GM19239 (cell line): Measurements from ENCODE around the gene TBC1D12.

Experiments
- DNase-seq: peaks from one replicate; pipeline ENCODE4 v3.0.0; 2011; ENCODE audit warnings: low spot score; ENCODE audit not compliant: insufficient read length
- FAIRE-seq: peaks from 2 replicates; lab custom pipeline; 2011; peaks lifted over from hg19 to GRCh38; lab: Jason Lieb, UNC

Gene TBC1D12

DNA sequence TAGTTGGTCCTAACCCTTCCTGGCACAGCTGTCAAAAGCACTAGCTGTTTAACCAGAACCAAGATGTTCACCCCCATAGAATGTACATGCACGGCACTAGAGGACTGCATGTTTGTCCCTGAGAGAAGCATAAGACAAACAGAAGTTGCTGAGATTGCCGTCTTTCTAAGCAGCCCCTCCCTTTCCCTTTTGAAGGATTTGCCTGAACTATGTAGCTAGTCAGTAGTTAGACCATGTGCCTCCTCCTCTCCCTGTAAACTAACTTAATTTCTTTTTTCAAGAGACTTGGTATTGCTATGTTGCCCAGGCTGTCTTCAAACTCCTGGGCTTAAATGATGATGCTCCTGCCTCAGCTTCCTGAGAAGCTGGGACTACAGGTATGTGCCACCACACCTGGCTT is 40.7 kb downstream of the TBC1D12 start:
- FAIRE-seq (no peak), DNase-seq (no peak)

DNA sequence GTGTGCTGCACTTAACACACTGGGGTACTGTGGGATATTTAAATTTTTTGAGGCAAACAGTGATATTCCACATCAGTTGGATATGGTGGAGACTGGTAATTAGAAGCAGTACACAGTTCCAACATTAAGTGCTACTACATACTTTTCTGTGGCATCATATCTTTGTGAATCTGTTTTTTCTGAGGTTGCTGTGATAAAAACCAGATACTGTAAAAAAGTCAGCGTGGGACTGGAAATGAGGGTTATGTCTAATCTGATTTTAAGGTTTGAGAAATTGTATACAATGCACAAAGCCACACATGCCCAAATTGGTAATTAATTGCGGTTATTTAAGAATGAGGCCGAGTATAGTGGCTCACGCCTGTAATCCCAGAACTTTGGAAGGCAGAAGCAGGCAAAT is 41.2 kb downstream of the TBC1D12 start:
- FAIRE-seq (no peak), DNase-seq (no peak)

GRCh38 chr10:94450782-94451181 is 48.4 kb downstream of the TBC1D12 start:
- no peak for FAIRE-seq
- DNase-seq: no peak

DNA sequence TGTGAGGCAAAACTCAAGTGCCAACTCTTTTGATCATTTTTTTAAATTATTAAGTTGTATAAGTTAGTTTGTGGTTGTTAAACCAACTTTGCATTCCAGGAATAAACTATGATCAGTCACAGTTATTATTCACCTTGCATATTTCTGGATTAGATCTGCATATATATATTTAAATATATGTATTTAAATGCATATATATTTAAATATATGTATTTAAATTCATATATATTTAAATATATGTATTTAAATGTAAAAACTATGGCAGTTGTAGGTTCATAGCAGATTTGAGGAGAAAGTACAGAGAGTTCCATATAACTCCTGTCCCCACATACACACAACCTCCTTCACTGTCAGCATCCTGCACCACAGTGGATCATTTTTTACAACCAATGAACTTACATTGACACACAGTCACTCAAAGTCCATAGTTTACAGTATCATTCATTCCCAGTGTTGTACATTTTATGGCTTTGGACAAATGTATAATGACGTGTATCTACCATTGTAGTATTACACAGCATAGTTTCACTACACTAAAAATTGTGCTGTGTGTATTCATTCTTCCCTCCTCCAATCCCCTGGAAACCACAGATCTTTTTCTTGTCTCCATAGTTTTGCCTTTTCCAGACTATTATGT is 49.7 kb downstream of the TBC1D12 start:
- DNase-seq (no peak), FAIRE-seq (no peak)

- FAIRE-seq (no peak), DNase-seq (no peak)
These were observed 54.6 kb downstream of the TBC1D12 start for GRCh38 chr10:94456942-94457341.

DNA sequence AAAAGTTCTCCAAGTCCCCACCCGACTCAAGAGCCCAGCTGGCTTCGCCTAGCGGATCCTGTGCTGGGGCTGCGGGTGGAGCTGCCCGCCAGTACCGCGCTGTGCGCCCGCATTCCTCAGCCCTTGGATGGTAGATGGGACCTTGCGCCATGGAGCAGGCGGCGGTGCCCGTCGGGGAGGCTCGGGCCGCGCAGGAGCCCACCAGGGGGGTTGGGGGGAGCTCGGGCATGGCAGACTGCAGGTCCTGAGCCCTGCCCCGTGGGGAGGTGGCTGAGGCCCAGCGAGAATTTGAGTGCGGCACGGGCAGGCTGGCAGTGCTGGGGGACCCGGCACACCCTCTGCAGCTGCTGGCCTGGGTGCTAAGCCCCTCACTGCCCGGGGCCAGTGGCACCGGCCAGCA is 57.0 kb downstream of the TBC1D12 start:
- no peak for FAIRE-seq
- DNase-seq: no peak

DNA sequence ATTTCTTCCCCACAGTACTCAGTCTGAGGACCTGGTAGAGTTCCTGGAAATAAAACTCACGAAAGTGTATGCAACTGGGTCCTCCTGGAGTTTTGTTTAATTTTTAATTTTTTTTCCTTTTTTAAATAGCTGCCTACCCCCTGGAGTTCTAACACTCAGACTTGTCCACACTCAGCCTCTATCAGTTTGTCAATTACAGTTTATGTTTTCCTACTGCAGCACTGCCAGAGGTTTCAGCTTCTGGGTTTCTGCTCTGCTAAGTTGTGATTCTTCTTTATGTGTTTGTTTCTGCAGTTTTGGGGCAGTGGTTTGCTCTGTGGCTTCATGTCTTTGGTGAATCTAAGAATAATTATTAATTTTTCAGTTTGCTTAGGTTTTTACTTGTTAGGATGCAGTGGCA is 59.2 kb downstream of the TBC1D12 start:
- DNase-seq: no peak
- FAIRE-seq: no peak

DNA sequence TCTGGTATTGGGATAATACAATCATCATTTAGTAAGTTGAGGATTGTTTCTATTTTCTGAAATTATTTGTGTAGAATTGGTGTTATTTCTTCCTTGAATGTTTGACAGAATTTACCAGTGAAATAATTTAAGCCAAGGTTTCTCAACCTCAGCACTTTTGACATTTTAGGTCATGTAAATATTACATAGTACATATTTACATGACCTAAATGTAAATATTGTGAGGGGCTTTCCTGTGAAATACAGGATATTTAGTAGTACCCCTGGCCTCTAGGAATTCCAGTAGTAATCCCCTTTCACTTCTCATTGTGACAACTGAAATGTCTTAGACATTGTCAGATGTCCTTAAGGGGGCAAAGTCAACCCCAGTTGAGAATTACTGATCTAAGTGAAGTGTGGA is 59.8 kb downstream of the TBC1D12 start:
- no peak for FAIRE-seq
- DNase-seq: no peak

DNA sequence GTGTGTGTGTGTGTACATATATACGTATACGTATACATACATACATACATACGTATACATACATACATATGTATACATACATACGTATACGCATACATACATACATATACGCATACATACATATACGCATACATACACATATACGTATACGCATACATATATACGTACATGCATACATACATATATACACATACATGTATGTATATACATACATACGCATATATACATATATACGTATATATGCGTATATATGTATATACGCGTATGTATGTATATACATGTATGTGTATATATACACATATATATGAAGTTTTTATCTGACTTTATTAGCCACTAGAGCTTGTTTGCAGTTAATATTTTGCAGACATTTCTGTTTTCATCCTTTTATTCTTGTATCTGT is 63.3 kb downstream of the TBC1D12 start:
- DNase-seq (no peak), FAIRE-seq (no peak)

DNA sequence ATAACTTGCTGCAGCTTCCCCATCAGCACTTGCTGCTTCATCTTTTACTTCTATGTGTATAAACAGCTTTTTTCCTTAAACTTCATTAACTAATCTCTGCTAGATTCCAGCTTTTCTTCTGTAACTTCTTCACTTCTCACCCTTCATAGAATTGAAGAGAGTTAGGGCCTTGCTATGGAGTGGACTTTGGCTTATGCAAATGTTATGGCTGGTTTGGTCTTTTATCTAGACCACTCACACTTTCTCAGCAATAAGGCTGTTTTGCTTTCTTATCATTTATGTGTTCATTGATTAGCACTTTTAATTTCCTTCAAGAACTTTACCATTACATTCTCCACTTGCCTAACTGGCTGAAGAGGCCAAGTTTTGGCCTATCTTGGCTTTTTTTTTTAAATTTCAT is 79.1 kb downstream of the TBC1D12 start:
- DNase-seq (no peak), FAIRE-seq (peak; percentile 33)

- no peak for FAIRE-seq
These were observed 81.6 kb downstream of the TBC1D12 start for GRCh38 chr10:94483970-94484369.

DNA sequence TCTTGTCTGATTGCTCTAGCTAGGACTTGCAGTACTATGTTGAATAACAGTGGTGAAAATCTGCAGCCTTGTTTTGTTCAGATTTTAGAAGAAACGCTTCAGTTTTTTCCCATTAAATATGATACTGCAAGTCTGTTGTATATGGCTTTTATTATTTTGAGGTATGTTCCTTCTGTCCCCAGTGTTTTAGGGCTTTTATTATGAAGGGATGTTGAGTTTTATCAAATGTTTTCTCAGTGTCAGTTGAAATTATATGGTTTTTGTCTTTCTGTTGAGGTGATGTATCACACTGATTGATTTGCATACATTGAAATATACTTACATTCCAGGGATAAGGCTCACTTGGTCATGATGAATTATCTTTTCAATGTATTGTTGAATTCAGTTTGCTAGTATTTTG is 82.8 kb downstream of the TBC1D12 start:
- FAIRE-seq (no peak), DNase-seq (no peak)

More at GRCh38 chr10:94483970-94484369, 81.6 kb downstream of the TBC1D12 start:
- DNase-seq: no peak

DNA sequence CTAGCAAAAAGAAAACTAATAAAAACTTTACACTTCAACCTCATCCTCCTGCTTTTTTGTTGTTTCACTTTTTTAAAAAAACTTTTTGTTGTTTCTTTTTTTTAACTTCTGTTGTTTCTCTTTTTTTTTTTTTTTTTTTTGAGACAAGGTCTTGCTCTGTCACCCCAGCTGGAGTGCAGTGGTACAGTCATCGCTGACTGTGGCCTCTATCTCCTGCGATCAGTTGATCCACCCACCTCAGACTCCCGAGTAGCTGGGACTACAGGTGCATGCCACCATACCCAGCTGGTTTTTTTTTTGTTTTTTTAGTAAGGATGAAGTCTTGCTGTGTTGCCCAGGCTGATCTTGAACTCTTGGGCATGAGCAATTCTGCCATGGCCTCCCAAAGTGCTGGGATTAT is 85.2 kb downstream of the TBC1D12 start:
- FAIRE-seq: no peak

DNA sequence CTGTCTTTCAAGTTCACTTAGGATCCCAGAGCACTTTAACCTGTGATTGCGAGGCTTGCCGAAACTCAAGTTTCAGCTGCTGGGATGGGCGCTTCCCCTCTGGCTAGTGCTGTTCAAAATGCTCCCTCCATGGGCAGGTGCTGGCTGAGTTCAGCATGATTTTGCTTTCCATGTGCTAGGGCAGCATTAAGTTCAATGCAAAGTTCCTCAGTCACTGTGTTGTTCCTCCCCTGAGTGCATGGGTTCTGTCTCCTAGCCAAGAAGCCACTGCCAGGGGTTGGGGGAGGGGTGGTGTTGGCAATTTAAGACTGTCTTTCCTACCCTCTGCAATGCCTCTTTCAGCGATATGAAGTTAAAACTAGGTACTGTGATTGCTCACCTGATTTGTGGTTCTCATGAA is 86.8 kb downstream of the TBC1D12 start:
- no peak for FAIRE-seq
- no peak for DNase-seq

More for the DNA sequence above, 85.2 kb downstream of the TBC1D12 start:
- DNase-seq: no peak

DNA sequence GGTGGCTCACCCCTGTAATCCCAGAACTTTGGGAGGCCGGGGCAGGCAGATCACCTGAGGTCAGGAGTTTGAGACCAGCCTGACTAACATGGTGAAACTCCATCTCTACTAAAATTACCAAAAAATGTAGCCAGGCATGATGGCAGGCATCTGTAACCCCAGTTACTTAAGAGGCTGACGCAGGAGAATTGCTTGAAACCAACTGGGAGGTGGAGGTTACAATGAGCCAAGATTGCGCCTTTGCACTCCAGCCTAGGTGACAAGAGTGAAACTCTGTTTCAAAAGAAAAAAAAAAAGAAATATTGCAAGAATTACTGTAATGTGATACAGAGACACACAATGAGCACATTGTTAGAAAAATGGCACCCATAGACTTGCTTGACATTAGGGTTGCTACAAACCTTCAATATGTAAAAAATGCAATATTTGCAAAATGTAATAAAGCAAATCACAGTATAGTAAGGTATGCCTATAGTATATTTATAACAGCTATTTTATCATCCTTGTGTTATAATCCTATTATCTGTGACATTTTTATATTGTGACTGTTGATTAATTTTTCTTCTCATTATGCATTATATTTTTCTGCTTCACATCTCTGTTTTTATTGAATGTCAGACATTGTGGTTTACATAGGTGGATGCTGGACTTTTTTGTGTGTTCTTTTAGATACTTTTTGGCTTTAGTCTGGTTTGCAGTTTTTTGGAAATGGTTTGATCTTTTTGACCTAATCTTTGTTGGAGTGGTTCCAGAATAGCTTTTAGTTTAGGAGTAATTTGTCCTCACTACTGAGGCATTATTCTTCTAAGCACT is 87.8 kb downstream of the TBC1D12 start:
- no peak for DNase-seq
- no peak for FAIRE-seq

DNA sequence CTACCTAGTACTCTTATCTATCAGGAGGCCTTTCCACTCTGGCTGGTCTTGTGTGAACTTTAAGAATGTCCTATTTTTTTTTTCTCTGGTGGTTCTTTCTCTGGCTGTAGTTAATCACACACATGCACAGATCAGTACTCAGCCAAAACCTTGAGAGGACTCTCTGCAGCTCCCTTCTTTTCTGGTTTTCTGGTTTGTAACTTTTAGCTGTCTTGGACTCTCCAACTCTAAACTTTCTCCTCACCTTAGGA is 88.4 kb downstream of the TBC1D12 start:
- no peak for FAIRE-seq
- DNase-seq: no peak

DNA sequence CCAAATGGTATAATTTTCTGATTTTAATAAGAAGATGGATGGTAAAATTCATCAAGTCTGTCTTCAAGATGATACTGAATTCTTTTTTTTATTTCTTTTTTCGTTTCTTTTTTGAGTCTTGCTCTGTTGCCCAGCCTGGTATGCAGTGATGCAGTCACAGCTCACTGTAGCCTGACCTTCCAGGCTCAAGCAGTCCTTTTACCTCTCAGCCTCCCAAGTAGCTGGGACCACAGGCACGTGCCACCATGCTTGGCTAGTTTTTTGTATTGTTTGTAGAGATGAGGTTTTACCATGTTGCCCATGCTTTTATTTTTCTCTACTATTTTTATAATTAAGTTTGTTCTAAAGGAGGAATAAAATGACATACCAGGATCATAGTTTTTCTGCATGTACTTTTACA is 91.1 kb downstream of the TBC1D12 start:
- FAIRE-seq: no peak
- no peak for DNase-seq

GRCh38 chr10:94496010-94496409 is 93.7 kb downstream of the TBC1D12 start:
- DNase-seq (no peak), FAIRE-seq (peak; percentile 31)

GRCh38 chr10:94496646-94497045 is 94.3 kb downstream of the TBC1D12 start:
- DNase-seq (no peak), FAIRE-seq (no peak)

- peak; percentile 14 for FAIRE-seq
- DNase-seq: no peak
These were observed 97.7 kb downstream of the TBC1D12 start for GRCh38 chr10:94500063-94500462.

- no peak for FAIRE-seq
- DNase-seq: no peak
These were observed 119.2 kb downstream of the TBC1D12 start for GRCh38 chr10:94521276-94522250.
